Activated CD4-positive, alpha-beta T cell treated with anti-CD3 and anti-CD28 coated beads for 24 hours (primary cell): ENCODE data around the gene TBX10.
"Not testable (repeated sequence)": the region's sequence is repeated elsewhere in the genome, so short reads cannot be mapped to it uniquely, and the experiment has no call there.

Source experiments
- DNase-seq, 2 donors: peaks; one replicate each; pipeline ENCODE4 v3.0.0-alpha.2; 2020; ENCODE audit warnings: low read depth in 2 of 2

Gene TBX10

GRCh38 chr11:67632175-67632981 is 7.2 kb downstream of the TBX10 start:
- DNase-seq, result no peak

GRCh38 chr11:67631853-67632174 is 7.7 kb downstream of the TBX10 start:
- DNase-seq, result no peak

- DNase-seq, result no peak
Measured at GRCh38 chr11:67631411-67631810, 8.2 kb downstream of the TBX10 start.

GRCh38 chr11:67630943-67631331 is 8.6 kb downstream of the TBX10 start:
- no peak for DNase-seq

- DNase-seq, result peak; percentile 91 to 98
Measured at GRCh38 chr11:67630228-67630942, 9.2 kb downstream of the TBX10 start.

- peak; percentile 80 to 86 for DNase-seq
Measured at GRCh38 chr11:67629386-67630227, 10.0 kb downstream of the TBX10 start, which contains the start of gene NUDT8. NUDT8 (minus strand) TSS chr11:67629937; CDS start chr11:67629911, 26 bp downstream.

- DNase-seq, result no peak
Measured at GRCh38 chr11:67628710-67629385, 10.7 kb downstream of the TBX10 start.

GRCh38 chr11:67627812-67628624 is 11.5 kb downstream of the TBX10 start:
- DNase-seq, result no peak

GRCh38 chr11:67627441-67627811 is 12.1 kb downstream of the TBX10 start:
- no peak for DNase-seq

- no peak for DNase-seq
Measured at GRCh38 chr11:67626970-67627369, 12.6 kb downstream of the TBX10 start.

- DNase-seq, result not testable (repeated sequence)
Measured at GRCh38 chr11:67626131-67626833, 13.3 kb downstream of the TBX10 start.

- DNase-seq, result not testable (repeated sequence)
Measured at GRCh38 chr11:67623795-67624194, 15.8 kb downstream of the TBX10 start.

GRCh38 chr11:67622905-67623304 is 16.7 kb downstream of the TBX10 start:
- not testable (repeated sequence) for DNase-seq

GRCh38 chr11:67621928-67622327 is 17.6 kb downstream of the TBX10 start:
- DNase-seq, result not testable (repeated sequence)

- not testable (repeated sequence) for DNase-seq
Measured at GRCh38 chr11:67620621-67621020, 18.9 kb downstream of the TBX10 start.

- DNase-seq, result not testable (repeated sequence)
Measured at GRCh38 chr11:67619683-67620618, 19.6 kb downstream of the TBX10 start.

- DNase-seq, result not testable (repeated sequence)
Measured at GRCh38 chr11:67618901-67619659, 20.5 kb downstream of the TBX10 start.

GRCh38 chr11:67617243-67617953 is 22.2 kb downstream of the TBX10 start:
- no peak for DNase-seq
